HL-60/S4 (cell line): ENCODE results near the gene CCL3.
"Not testable (repeated sequence)": the region's sequence is repeated elsewhere in the genome, so short reads cannot be mapped to it uniquely, and the experiment has no call there.

Experiments used
- in situ Hi-C: fragments of 300-500 bp; cut with MboI; formaldehyde crosslinking; loops from 2 replicates; pipeline ENCODE4 v1.14.3; 2022; ENCODE audit warnings: low sequenced_read_pairs

The CCL3 gene

GRCh38 chr17:36117505-36118382, 27.8 kb upstream of the CCL3 start:
- in situ Hi-C loops, result no loop called here

GRCh38 chr17:36115649-36115977, 25.7 kb upstream of the CCL3 start:
- in situ Hi-C loops, result not testable (repeated sequence)

- in situ Hi-C loops, result loop anchor here (5.0 kb wide), 1 partner anchor 67 kb away; no protein-coding TSS in a partner anchor
These were observed 25.2 kb upstream of the CCL3 start for GRCh38 chr17:36114971-36115648.

GRCh38 chr17:36113131-36113530, 23.2 kb upstream of the CCL3 start:
- in situ Hi-C loops, result loop anchor here (5.0 kb wide), 1 partner anchor 69 kb away; no protein-coding TSS in a partner anchor

GRCh38 chr17:36112572-36112971, 22.6 kb upstream of the CCL3 start:
- in situ Hi-C loops, result loop anchor here (5.0 kb wide), 1 partner anchor 70 kb away; no protein-coding TSS in a partner anchor

- in situ Hi-C loops, result loop anchor here (5.0 kb wide), 1 partner anchor 71 kb away; no protein-coding TSS in a partner anchor
These were observed 21.1 kb upstream of the CCL3 start for GRCh38 chr17:36111068-36111490.

GRCh38 chr17:36108265-36108664, 18.3 kb upstream of the CCL3 start:
- in situ Hi-C loops, result not testable (repeated sequence)

- in situ Hi-C loops, result no loop called here
These were observed 17.7 kb upstream of the CCL3 start for GRCh38 chr17:36107660-36108059.

- in situ Hi-C loops, result no loop called here
These were observed 16.5 kb upstream of the CCL3 start for GRCh38 chr17:36106493-36106835.

- in situ Hi-C loops, result no loop called here
These were observed 16.0 kb upstream of the CCL3 start for GRCh38 chr17:36105781-36106492.

- in situ Hi-C loops, result no loop called here
These were observed 14.8 kb upstream of the CCL3 start for GRCh38 chr17:36104701-36105181.

GRCh38 chr17:36104246-36104645, 14.3 kb upstream of the CCL3 start:
- in situ Hi-C loops, result not testable (repeated sequence)

GRCh38 chr17:36103401-36103975, 13.5 kb upstream of the CCL3 start, which contains the start of gene CCL4:
Gene CCL4 (plus strand): TSS chr17:36103827. CDS start chr17:36103906, 79 bp downstream.
- in situ Hi-C loops, result not testable (repeated sequence)

GRCh38 chr17:36099004-36099403, 9.1 kb upstream of the CCL3 start:
- in situ Hi-C loops, result not testable (repeated sequence)

- in situ Hi-C loops, result no loop called here
These were observed 6.0 kb upstream of the CCL3 start for GRCh38 chr17:36095992-36096391.

GRCh38 chr17:36094746-36095145, 4.8 kb upstream of the CCL3 start:
- in situ Hi-C loops, result no loop called here

GRCh38 chr17:36094232-36094631, 4.3 kb upstream of the CCL3 start:
- in situ Hi-C loops, result no loop called here

- in situ Hi-C loops, result not testable (repeated sequence)
These were observed 2.8 kb upstream of the CCL3 start for GRCh38 chr17:36092715-36093114.

GRCh38 chr17:36092230-36092629, 2.3 kb upstream of the CCL3 start:
- in situ Hi-C loops, result no loop called here

- in situ Hi-C loops, result no loop called here
These were observed 541 bp downstream of the CCL3 start for GRCh38 chr17:36089339-36089865.
